VCaP (cell line): ENCODE results near the gene RAB1A.

Experiments used
- H3K27ac ChIP-seq: fragments of 450-650 bp; 2 replicates; pipeline ENCODE4 v1.5.1; 2017
- CTCF ChIP-seq: fragments of 450-650 bp; conservative IDR thresholded peaks from 2 replicates; pipeline ENCODE4 v1.5.1; 2017; ENCODE audit warnings: mild to moderate bottlenecking, moderate library complexity

RAB1A gene

GRCh38 chr2:65103013-65103715, 26.7 kb downstream of the RAB1A start:
- H3K27ac ChIP-seq, result peak overlapping the region; percentile 57
- no peak for TF ChIP-seq CTCF

GRCh38 chr2:65101071-65101470, 28.8 kb downstream of the RAB1A start:
- no peak for TF ChIP-seq CTCF

DNA sequence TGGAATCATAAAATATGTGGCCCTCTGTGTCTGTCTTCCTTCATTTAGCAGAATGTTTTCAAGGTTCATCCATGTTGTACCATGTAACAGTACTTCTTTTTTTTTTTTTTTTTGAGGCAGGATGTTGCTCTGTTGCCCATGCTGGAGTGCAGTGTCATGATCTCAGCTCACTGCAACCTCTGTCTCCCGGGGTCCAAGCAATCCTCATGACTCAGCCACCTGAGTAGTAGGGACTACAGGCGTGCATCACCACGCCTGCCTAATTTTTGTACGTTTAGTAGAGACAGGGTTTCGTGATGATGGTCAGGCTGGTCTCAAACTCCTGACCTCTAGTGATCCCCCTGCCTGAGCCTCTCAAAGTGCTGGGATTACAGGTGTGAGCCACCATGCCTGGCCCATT, 31.2 kb downstream of the RAB1A start:
- no peak for TF ChIP-seq CTCF
- no peak overlapping the region for H3K27ac ChIP-seq

More at GRCh38 chr2:65101071-65101470, 28.8 kb downstream of the RAB1A start:
- H3K27ac ChIP-seq, result no peak overlapping the region

GRCh38 chr2:65097844-65098243, 32.1 kb downstream of the RAB1A start:
- H3K27ac ChIP-seq, result no peak overlapping the region
- TF ChIP-seq CTCF, result no peak

- H3K27ac ChIP-seq, result no peak overlapping the region
Measured at GRCh38 chr2:65096948-65097347, 33.0 kb downstream of the RAB1A start.

DNA sequence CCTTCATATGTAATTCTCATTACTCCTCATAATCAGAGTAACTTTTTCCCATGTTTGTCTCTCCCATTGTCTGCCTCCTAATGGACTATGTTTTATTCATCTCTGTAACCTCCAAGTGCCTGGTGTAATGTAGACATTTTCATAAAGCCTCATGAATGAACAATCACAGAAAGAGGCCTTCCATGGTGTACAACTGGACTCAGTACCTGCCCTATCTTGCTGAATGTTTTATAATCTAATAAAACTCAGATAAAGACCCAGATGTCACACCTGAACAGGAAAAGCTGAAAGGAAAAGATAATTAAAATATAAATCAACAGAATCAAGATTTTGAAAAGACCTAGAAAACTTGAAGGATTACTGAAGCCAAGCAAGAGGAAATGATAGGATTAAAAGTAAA, 36.7 kb downstream of the RAB1A start:
- H3K27ac ChIP-seq, result no peak overlapping the region; the same call in 1 of the 2 replicates
- TF ChIP-seq CTCF, result no peak

More at GRCh38 chr2:65096948-65097347, 33.0 kb downstream of the RAB1A start:
- no peak for TF ChIP-seq CTCF

DNA sequence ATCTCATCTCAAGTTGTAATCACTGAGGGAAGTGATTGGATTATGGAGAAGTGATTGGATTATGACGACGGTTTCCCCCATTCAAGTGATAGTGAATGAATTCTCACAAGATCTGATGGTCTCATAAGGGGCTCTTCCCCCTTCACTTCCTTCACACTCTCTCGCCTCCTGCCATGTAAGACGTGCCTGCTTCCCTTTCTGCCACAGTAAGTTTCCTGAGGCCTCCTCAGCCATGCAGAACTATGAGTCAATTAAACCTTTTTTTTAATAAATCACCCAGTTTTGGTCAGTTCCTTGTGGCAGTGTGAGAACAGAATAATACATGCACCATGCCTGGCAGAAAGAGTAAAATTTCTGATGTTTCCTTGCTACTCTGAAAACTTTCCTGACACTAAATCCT, 37.1 kb downstream of the RAB1A start:
- no peak overlapping the region; the same call in 1 of the 2 replicates for H3K27ac ChIP-seq
- TF ChIP-seq CTCF, result no peak
